Measurements from ENCODE around the gene ACP7. TPM values are rescaled to one million over a fixed set of nuclear protein-coding genes. Genes with fewer than 3 reads are reported as not detected.

The ACP7 gene
- total and polyA plus RNA-seq, 2 of the 8 experiments (the other 6 are each of a cell fraction or from before 2014, with no cell fraction given) = 0.27 to 0.50 TPM

DNA sequence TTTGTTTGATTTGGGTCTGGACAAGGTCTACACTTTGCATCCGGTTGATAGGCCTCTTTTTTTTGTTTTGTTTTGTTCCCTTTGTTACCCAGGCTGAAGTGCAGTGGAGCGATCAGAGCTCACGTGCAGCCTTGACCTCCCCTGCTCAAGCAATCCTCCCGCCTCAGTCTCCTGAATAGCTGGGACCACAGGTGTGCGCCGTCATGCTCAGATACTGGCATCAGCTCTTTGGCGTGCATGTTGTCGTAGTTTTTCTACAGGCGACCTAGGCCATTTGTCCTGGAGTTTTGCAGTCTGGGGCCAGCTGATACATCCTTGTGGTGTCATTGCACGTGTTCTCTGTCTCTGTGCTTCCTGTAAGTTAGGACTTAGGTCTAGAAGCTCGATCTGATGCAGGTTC lies 57.8 kb downstream of the ACP7 start:
- H3K79me1 ChIP-seq (ENCODE audit: low read depth, low read length) = peaks cover 35% of the 10 kb centered on the region
- H2AK5ac ChIP-seq (ENCODE audit: low read depth, low read length) = no peak overlapping the region
- H3K27ac ChIP-seq (ENCODE audit: low read depth, low read length) = no peak overlapping the region
- no peak overlapping the region for H3K23ac ChIP-seq (ENCODE audit: insufficient read length)
- no peaks in the 10 kb centered on the region for H3K9me3 ChIP-seq (ENCODE audit: insufficient read depth in 2 of 2, low read depth in 1 of 2, low read length in 1 of 2)
- no peak overlapping the region for H2BK5ac ChIP-seq (ENCODE audit: low read depth, low read length)
- H3K4me2 ChIP-seq (ENCODE audit: insufficient read depth in 1 of 2, low read depth in 2 of 2, low read length in 2 of 2) = no peak overlapping the region
- peaks cover 30 to 61% (median 45%) of the 10 kb centered on the region in 4 experiments for H3K4me1 ChIP-seq (replicated peaks in 1 of 4; ENCODE audit: control insufficient read depth in 3 of 4, insufficient read depth in 4 of 4, low read length in 3 of 4)
- no peaks in the 10 kb centered on the region for H3K36me3 ChIP-seq (ENCODE audit: control insufficient read depth in 2 of 4, insufficient read depth in 4 of 4, low read length in 3 of 4)
- no peak overlapping the region for H2AFZ ChIP-seq (ENCODE audit: low read length)
- H3K56ac ChIP-seq (replicated peaks; ENCODE audit: insufficient read length, low read depth, low read length) = no peak overlapping the region
- 74% methylated on average over 11 of the region's 11 CpGs; no CpG with 5 or more reads in 1 of the 2 experiments for WGBS, 2 experiments (ENCODE audit: extremely low coverage in 1 of 2, insufficient coverage in 1 of 2, insufficient read length in 1 of 2, insufficient replicate concordance in 2 of 2, low coverage in 1 of 2, low lambda C conversion rate in 2 of 2, missing lambda C conversion rate in 1 of 2)
- peak overlapping the region; percentile 90; the same call in 1 of the 2 replicates for H2BK12ac ChIP-seq (ENCODE audit: low read depth, low read length)
- DNase-seq (ENCODE audit: low read depth in 1 of 2, low spot score in 2 of 2) (no peak), FAIRE-seq (no peak)
- no peak overlapping the region for H4K91ac ChIP-seq (replicated peaks; ENCODE audit: insufficient read length, low read length)
- H3K4me3 ChIP-seq (ENCODE audit: extremely low read depth in 1 of 4, insufficient read depth in 2 of 4, low read depth in 3 of 4, low read length in 4 of 4) = no peak overlapping the region
- no peaks in the 10 kb centered on the region for H3K27me3 ChIP-seq (replicated peaks in 1 of 4; ENCODE audit: control insufficient read depth in 3 of 4, extremely low read depth in 1 of 4, insufficient read depth in 3 of 4, low read length in 3 of 4)
- no peak overlapping the region for H2BK20ac ChIP-seq (ENCODE audit: low read length)
- no peak overlapping the region for H4K8ac ChIP-seq (ENCODE audit: extremely low read depth, insufficient read depth, low read length)
- H4K5ac ChIP-seq (ENCODE audit: insufficient read length, low read depth, low read length) = no peak overlapping the region
- no peak overlapping the region for H2BK120ac ChIP-seq (replicated peaks; ENCODE audit: low read depth, low read length)
- peaks cover 5 to 19% of the 10 kb centered on the region in 2 experiments for H4K20me1 ChIP-seq (replicated peaks in 1 of 2; ENCODE audit: control insufficient read depth in 1 of 2, insufficient read depth in 2 of 2, low read length in 2 of 2)
- H2BK15ac ChIP-seq (ENCODE audit: low read length) = no peak overlapping the region
- H3K9ac ChIP-seq (replicated peaks in 1 of 4; ENCODE audit: extremely low read depth in 1 of 4, low read depth in 3 of 4, low read length in 3 of 4) = no peak overlapping the region
- H3K4ac ChIP-seq (replicated peaks; ENCODE audit: insufficient read length, low read depth, low read length) = no peak overlapping the region
- peaks cover 2 to 75% of the 10 kb centered on the region in 2 experiments; a peak in 3 of 4 replicates for H3K79me2 ChIP-seq (ENCODE audit: control insufficient read depth in 1 of 2, insufficient read depth in 2 of 2, low read length in 2 of 2)
- POLR2A ChIA-PET (ENCODE audit: partially characterized antibody) = interaction anchor here (1.1 to 1.5 kb wide), 2 partner anchors 10 to 41 kb away, joined by 3 read pairs; no protein-coding TSS in a partner anchor
- no peak overlapping the region for H3K14ac ChIP-seq (ENCODE audit: insufficient read length)
- no peak overlapping the region for H3K18ac ChIP-seq (ENCODE audit: extremely low read depth, low read length)
- CTCF ChIA-PET (ENCODE audit: partially characterized antibody) = interaction anchor here (0.6 to 1.0 kb wide), 3 partner anchors 10 to 90 kb away, joined by 3 to 5 read pairs (median 4); no protein-coding TSS in a partner anchor
- peaks cover 2% of the 10 kb centered on the region; the same call in 1 of the 2 replicates for H3K23me2 ChIP-seq (ENCODE audit: low read depth, low read length)
- TF ChIP-seq CHD1 (IDR thresholded peaks at IDR 0.05; ENCODE audit: low read depth, low read length) (no peak), KDM1A (IDR thresholded peaks at IDR 0.05; ENCODE audit: borderline replicate concordance, low read length) (no peak), CBX8 (IDR thresholded peaks at IDR 0.05; ENCODE audit: borderline replicate concordance, low read depth, low read length) (no peak), HDAC2 (IDR thresholded peaks at IDR 0.05; ENCODE audit: borderline replicate concordance in 1 of 2, low read depth in 2 of 2, low read length in 2 of 2) (no peak), CTBP2 (IDR thresholded peaks at IDR 0.05; ENCODE audit: borderline replicate concordance, insufficient read depth, insufficient read length, low read length) (no peak), NRF1 (IDR thresholded peaks at IDR 0.05; ENCODE audit: low read depth, low read length) (no peak)
- TF ChIP-seq, protein P1, sequence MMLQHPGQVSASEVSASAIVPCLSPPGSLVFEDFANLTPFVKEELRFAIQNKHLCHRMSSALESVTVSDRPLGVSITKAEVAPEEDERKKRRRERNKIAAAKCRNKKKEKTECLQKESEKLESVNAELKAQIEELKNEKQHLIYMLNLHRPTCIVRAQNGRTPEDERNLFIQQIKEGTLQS (IDR thresholded peaks at IDR 0.05; ENCODE audit: insufficient read depth, low read depth, low read length) = no peak
